GM19372 (cell line): ENCODE measurements around the gene MTA3.
"Not testable (repeated sequence)": the region's sequence is repeated elsewhere in the genome, so short reads cannot be mapped to it uniquely, and the experiment has no call there.

Experiments used
- ATAC-seq: cut with Tn5 transposase; IDR thresholded peaks from one replicate; pipeline ENCODE4 v1.9.1; 2021; ENCODE audit warnings: mild to moderate bottlenecking, low read depth, moderate library complexity; ENCODE audit not compliant: unreplicated experiment

The MTA3 gene

DNA sequence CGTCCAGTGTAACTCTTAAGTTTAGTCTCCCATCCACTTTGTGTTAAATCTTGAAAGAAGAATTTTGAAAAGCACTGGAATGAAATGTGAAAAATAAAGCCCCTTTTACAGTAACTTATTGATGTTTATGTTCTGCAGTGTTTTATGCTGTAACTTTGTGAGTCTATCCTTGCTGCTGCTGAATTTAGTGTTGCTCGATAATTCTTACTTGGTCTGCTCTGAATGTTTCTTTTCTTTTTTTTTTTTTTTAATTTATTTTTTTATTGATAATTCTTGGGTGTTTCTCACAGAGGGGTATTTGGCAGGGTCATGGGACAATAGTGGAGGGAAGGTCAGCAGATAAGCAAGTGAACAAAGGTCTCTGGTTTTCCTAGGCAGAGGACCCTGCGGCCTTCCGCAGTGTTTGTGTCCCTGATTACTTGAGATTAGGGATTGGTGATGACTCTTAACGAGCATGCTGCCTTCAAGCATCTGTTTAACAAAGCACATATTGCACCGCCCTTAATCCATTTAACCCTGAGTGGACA is 36.0 kb downstream of the MTA3 start:
- not testable (repeated sequence) for ATAC-seq

DNA sequence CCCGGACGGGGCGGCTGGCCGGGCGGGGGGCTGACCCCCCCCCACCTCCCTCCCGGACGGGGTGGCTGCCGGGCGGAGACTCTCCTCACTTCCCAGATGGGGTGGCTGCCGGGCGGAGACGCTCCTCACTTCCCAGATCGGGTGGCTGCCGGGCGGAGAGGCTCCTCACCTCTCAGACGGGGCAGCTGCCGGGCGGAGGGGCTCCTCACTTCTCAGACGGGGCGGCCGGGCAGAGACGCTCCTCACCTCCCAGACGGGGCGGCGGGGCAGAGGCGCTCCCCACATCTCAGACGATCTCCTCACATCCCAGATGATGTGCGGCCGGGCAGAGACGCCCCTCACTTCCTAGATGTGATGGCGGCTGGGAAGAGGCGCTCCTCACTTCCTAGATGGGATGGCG is 37.7 kb downstream of the MTA3 start:
- ATAC-seq = not testable (repeated sequence)

DNA sequence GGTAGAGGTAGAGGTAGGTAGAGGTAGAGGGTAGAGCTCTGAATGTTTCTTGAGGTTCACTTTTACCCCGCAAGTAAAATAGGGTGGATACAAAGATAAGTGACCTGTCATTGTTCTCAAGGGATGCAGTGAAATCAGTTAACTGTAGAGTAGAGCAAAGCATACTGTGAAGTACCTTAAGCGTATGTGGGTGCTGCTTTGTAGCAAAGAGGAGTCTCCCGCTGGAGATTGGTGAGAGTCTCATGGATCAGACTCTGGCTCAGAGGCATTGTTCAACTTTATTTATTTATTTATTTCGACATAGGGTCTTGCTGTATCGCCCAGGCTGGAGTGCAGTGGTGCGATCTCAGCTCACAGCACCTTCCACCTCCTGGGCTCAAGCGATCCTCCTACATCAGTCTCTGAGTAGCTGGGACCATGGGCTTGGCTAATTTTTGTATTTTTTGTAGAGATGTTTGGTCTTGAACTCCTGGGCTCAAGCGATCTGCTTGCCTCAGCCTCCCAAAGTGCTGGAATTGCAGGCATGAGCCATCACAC is 38.7 kb downstream of the MTA3 start:
- ATAC-seq = no peak

DNA sequence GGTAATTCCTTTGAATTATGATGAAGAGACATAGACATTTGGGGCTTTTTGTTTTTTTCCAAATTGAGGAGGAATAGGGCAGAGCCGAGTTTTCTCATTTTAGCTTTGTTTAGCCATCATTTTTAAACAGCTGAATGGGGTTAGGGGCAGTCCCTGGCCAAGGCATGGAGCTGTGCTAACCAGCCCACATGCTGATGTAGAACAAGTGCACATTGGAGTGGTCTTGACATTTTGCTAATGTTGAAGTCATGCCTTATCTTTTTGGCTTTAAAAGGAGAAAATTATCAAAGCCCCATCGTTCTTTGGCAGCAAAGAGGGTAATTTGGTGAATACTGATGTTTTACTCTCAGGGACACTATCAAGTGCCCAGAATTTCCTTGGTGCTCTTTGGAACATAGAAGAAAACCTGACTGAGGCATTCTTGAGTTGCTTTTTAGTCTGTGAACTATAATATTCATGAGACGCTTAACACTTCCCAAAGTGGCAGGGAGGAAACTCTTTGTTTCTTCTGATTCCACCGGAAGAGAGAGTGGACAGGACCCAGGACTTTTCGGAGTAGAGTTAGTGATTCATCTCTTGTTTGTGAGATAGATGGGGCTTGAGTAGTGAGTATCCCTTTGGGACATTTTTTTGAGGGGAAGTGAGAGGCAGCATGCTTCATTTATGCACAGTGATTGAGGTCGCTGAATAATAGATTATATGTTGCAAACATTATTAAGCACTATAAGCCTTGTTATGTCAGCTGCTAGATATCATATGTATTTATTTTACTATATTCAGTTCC is 45.0 kb downstream of the MTA3 start:
- ATAC-seq = no peak

DNA sequence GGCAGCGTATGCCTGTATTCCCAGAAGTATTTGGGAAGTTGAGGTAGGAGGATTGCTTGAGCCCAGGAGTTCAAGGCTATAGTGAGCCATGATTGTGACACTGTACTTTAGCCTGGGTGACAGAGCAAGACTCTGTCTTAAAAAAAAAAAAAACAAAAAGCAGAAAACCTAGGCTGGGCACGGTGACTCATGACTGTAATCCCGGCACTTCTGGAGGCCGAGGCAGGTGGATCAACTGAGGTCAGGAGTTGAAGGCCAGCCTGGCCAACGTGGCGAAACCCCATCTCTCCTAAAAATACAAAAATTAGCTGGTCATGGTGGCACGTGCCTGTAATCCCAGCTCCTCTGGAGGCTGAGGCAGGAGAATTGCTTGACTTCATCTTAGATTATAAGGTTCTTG is 46.4 kb downstream of the MTA3 start:
- ATAC-seq = no peak

DNA sequence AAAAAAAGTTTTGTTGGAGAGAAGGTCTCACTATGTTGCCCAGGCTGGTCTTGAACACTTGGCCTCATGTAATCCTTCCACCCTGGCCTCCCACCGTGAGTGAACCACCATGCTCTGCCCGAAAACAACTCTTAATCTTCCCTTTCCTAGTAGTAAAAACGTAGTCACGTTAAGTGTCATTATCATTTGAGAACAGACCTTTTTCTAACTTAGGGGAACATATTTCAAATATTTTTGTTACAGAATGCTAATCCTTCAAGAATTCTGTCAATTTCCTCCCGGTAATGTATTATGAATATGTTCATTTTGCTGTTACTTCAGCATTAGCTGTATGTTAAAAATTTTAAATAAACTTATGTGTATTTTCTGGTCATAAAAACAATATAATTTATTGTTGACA is 49.7 kb downstream of the MTA3 start:
- no peak for ATAC-seq

DNA sequence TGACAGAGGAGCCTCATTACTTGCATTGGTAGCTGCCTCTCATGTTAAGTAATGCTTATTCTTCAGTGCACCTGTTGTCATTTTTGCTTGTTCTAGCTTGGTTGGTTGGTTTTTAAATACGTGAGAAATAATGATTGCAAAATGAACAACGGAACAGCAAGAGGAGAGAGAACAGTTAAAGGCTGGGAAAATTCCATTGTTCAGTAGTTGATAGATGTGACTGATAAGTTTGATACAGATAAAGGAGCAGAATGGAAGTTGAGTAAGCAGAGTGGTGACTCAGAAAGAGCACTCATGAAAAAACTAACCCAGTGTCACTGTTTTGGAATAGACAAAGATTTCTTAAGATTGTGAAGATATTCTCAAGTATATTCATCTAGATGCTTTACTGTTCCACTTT is 50.5 kb downstream of the MTA3 start:
- ATAC-seq = no peak

DNA sequence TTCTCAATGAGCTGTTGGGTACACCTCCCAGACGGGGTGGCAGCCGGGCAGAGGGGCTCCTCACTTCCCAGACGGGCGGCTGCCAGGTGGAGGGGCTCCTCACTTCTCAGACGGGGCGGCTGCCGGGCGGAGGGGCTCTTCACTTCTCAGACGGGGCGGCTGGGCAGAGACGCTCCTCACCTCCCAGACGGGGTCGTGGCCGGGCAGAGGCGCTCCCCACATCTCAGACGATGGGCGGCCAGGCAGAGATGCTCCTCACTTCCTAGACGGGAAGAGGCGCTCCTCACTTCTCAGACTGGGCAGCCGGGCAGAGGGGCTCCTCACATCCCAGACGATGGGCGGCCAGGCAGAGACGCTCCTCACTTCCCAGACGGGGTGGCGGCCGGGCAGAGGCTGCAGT is 53.2 kb downstream of the MTA3 start:
- not testable (repeated sequence) for ATAC-seq

DNA sequence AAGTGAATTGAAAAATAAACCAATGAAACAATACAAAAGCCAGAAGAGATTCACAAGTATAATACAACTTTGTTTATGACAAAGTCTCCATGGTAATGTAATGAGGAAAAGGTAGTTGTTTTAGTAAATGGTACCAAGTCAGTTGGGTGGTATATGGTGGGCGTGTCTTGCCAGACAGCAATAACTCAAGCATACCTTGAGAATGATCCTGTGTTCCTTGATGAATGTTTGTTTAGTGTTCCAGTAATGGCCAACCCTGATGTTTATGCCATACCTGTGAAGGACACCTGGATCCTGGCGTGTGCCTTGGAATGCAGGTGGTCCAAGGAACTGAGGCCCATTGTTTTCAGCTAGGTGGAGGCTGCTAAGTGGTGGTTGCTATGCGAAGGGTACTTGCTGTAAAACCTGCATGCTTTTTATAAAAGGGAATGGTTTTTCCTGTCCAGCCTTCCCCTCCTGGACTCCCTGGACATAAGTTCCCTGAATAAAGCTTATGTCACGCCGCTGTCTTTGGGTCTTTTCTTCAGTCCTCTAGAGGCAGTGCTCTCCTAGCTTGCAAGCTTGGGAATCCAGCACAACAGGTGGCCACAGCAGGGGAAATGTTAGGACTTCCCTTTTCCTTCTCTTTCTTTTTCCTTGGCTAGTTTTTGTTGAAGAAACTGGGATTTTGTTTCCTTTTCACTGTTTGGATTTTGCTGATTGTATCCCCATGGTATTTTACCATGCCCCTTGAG is 54.7 kb downstream of the MTA3 start:
- ATAC-seq = no peak

DNA sequence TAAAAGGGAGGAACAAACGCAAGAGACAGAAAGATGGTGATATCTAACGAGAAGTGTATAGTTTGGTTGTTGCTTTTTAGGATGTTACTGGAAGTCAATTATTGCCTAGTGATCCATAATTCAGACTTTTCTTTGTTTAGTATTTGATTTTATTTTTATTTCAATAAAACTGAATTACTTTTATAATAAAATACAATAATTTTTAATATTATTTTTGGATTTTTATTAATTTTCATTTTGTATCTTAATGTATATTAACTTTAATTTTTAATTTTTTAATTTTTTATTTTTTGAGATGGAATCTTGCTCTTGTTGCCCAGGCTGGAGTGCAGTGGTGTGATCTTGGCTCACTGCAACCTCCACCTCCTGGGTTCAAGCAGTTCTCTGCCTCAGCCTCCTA is 55.6 kb downstream of the MTA3 start:
- no peak for ATAC-seq

DNA sequence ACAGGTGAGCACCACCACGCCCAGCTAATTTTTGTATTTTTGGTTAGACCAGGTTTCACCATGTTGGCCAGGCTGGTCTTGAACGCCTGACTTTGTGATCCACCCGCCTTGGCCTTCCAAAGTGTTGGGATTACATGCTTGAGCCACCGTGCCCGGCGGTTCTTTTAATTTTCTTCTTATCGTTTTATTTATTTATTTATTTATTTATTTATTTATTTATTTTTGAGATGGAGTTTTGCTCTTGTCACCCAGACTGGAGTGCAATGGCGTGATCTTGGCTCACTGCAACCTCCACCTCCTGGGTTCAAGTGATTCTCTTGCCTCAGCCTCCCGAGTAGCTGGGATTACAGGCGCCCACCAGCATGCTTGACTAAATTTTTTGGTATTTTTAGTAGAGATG is 59.6 kb downstream of the MTA3 start:
- ATAC-seq = not testable (repeated sequence)

DNA sequence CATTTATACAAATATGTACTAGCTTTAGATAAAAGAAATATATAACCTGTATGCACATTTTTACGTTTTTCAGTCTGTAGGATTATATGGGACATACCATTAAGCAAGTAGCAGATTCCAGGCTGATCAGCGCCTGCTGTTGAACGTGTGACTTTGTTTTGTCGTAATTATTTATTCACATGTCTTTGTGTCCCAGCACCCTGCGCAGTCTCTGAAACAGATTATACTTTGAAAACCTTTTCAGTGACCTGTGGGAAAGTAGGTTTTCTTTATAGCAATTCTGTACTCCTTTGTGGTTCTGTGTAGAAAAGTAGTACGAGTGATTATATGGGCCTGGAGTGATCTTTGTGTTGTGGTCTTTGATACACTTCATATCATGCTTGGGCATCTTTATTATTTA is 68.5 kb downstream of the MTA3 start:
- ATAC-seq = no peak

DNA sequence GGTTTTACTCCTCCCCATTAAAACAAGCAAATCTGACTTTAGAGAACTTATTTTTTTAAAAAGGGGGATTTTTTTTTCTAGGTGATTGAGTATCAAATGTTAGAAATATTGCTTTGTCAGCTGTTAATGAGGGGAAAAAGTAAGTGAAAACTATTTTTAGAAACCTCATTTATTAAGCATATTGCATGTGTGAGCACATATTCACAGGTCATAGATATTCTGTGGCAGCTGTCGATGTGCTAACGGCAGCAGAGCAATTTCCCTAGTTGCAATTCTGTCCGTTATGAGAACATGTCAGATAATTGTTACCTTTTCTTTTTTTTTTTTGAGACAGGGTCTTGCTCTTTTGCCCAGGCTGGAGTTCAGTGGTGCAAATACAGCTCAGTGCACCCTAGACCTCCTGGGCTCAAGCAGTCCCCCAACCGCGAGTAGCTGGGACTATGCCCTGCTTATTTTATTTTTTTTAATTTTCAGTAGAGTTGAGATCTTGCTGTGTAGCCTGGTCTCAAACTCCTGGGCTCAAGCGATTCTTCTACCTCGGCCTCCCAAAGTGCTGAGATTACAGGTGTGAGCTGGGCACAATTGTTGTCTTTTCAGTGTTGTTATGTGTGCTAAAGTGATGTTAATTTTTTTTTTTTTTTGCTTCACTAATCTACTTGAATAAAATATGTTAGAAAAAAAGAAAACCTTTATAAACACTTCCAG is 69.8 kb downstream of the MTA3 start:
- ATAC-seq = no peak

DNA sequence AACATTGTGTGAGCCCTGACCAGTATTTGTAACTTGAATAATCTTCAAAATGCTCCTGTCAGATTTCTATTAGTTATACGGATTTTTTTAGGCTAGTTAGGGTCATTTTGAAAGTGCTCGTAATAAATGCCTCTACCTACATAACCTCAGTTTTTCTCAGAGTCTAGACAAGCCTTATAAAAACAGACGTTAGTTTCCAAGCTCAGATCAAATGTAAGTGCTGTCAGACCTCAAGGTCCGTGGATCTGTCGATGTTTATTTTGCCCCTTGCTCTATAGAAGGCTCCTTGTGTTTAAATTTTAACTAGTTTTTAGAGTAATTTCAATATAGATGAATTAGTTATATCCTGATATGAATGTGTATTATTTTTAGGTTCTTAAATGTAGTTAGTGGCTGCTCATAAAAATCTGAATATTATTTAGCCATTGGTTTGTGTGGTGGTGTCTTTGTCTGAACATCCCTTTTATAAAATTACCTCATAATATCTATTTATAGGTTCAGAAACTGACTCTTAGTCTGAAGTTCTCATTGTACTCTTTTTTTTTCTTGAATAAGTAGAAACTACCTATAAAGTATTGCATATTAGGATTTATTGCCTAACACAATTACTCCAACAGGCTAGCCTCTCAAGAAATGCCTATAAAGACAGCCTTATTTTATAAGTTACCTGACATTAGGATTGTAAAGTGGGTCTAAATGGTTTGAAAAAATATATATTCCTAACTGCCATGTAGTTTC is 71.1 kb downstream of the MTA3 start:
- no peak for ATAC-seq

DNA sequence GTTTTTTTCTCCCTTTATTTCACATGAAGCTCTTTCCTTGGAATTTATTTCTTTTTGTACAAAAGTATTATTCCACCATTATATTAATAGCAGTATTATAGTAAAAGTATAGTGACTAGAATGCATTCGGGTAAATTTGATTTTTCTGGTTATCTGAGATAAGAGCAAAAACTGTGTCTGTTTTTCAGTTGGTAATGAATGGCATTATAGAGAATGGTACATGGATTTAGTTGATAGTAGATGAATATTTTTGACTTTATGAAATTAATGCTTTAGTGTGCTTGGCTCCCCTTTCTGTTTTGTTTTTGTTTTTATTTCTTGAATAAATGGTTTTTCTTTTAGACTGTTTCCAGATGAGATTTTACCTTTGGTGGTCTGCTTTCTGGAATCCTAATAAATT is 71.8 kb downstream of the MTA3 start:
- no peak for ATAC-seq

DNA sequence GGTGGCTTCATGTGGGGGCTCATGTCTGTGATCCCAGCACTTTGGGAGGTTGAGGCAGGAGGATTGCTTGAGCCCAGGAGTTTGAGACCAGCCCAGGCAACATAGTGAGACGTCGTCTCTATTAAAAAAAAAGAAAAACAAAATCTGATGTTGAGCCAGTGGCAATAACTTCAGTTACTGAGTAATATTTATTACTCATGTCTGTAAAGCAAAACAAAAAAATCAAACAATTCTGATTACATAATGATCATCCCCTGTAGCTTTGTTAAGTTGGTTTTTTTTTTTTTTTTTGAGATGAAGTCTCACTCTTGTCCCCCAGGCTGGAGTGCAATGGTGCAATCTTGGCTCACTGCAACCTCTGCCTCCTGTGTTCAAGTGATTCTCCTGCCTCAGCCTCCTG is 73.9 kb downstream of the MTA3 start:
- not testable (repeated sequence) for ATAC-seq

DNA sequence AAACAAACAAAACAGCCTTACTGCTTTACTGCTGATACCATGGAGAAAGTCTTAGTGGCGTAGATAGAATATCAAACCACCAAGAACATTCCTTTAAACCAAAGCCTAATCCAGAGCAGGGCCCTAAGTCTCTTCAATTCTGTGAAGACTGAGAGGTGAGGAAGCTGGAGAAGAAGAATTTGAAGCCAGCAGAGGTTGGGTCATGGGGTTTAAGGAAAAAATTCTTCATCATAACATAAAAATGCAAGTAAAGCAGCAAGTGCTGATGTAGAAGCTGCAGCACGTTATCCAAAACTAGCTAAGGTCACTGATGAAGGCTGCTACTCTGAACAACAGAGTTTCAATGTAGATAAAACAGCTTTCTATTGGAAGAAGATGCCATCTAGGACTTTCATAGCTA is 77.1 kb downstream of the MTA3 start:
- ATAC-seq = no peak

DNA sequence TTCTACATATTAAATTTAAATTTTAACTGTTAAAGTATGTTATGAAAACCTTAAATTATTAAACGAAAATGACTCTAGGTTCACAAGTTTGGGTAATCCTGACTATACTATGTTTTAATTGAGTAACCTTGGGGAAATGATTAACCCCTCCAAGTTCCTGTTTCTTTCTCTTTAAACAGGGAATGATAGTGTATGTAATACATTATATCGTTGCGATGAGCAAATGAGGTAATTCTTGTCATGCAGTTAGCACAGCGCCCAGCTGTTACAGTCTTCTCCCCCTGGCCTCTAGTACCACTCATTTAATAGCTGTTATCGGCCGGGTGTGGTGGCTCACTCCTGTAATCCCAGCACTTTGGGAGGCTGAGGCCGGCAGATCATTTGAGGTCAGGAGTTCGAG is 80.4 kb downstream of the MTA3 start:
- no peak for ATAC-seq

DNA sequence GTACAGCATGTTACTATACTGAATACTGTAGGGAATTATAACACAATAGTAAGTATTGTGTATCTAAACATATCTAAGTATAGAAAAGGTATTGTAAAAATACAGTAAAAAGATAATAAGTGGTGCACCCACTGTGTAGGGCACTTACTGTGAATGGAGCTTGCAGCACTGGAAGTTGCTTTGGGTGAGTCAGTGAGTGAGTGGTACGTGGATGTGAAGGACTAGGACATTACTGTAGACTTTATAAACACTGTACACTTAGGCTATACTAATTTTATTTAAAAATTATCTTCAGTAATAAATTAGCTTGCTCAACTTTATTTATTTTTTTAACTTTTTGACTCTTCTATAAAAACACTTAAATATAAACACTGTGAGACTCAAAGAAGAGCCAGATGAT is 82.6 kb downstream of the MTA3 start:
- no peak for ATAC-seq

DNA sequence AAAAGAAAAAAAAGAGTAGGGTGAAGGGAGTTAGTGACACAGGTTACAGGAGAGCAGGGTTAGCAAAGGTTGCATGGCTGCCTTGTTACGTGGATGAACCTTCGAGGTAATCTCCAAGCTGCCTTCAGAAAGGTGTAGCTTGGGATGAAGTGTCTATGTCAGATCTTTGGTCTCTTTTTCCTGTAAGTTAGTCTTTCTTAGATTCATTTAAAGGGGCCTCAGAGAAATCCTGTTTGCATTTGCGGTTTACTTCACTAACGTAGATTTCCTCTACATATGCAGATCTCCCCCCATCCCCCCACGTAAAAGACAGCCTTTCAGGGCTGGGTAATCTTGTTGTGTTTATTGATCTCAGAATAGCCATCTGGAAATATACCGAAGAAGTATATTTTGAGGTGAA is 83.7 kb downstream of the MTA3 start:
- ATAC-seq = no peak
